NCI-H128 (cell line): ENCODE data around the gene SELENOF.
"Not testable (repeated sequence)": the region's sequence is repeated elsewhere in the genome, so short reads cannot be mapped to it uniquely, and the experiment has no call there.

Source experiments
- DNase-seq: peaks from one replicate; lab custom pipeline; 2025; ENCODE audit not compliant: unreplicated experiment; lab: John Stamatoyannopoulos, UW

Gene SELENOF

DNA sequence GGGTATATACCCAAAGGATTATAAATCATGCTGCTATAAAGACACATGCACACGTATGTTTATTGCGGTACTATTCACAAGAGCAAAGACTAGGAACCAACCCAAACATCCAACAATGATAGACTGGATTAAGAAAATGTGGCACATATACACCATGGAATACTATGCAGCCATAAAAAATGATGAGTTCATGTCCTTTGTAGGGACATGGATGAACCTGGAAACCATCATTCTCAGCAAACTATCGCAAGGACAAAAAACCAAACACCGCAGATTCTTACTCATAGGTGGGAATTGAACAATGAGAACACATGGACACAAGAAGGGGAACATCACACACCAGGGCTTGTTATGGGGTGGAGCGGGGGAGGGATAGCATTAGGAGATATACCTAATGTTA is 94.0 kb downstream of the SELENOF start:
- not testable (repeated sequence) for DNase-seq

DNA sequence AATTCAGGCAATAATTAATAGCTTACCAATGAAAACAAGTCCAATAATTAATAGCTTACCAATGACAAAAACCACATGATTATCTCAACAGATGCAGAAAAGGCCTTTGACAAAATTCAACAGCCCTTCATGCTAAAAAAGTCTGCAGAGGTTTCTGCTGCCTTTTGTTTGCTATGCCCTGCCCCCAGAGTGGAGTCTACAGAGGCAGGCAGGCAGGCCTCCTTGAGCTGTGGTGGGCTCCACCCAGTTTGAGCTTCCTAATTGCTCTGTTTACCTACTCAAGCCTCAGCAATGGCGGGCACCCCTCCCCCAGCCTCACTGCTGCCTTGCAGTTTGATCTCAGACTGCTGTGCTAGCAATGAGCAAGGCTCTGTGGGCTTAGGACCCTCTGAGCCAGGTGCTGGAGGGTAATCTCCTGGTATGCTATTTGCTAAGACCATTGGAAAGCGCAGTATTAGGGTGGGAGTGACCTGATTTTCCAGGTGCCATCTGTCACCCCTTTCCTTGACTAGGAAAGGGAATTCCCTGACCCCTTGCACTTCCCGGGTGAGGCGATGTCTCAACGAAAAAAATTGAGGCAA is 96.6 kb downstream of the SELENOF start:
- not testable (repeated sequence) for DNase-seq

DNA sequence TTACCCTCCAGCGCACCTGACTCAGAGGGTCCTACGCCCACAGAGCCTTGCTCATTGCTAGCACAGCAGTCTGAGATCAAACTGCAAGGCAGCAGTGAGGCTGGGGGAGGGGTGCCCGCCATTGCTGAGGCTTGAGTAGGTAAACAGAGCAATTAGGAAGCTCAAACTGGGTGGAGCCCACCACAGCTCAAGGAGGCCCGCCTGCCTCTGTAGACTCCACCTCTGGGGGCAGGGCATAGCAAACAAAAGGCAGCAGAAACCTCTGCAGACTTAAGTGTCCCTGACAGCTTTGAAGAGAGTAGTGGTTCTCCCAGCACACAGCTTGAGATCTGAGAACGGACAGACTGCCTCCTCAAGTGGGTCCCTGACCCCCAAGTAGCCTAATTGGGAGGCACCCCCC is 99.8 kb downstream of the SELENOF start:
- DNase-seq = not testable (repeated sequence)
